Measurements from ENCODE around the gene ZFAND5. TPM values are rescaled to one million over a fixed set of nuclear protein-coding genes. Genes with fewer than 3 reads are reported as not detected.

ZFAND5 gene
- total RNA-seq, 1 experiment from 2014 or later, result 84.1 TPM

DNA sequence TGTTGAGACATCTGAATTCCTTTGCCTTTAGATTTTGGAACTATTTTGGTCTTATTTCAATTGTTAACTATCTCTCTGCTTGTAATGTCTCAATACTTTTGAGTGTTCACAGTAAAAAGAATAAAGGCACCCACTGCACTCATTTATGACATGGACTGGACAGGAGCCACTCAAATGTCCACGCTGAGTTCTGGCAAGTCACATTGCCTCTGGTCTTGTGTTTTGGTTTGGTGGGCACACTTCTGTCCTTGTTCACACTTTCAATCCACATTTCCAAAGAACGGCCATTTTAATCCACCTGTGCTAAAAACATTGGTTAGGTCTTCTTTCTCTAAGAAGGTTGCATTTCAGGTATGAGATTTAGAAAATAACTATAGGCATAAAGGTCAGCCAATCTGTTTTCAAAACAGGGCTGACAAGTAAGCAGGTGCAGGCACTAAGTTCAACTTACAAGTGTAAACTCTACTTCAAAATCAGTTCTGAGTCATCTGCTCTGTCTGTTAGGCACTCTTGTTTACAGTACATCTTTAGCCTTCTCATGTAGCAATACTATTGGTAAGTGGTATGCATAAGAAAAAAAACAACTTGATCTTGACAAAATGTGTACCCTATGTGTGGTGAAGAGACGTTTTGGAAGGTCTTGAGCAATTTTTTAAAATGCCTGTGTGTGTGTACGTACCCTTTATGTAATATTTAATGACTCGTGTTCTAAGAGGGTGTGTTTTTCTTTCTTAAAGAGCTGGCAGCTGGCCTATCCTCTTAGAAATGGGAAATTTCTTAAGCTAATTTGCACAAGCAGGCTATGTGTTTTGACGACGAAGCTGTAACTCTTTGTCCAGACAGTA lies 31.5 kb upstream of the ZFAND5 start:
- Histone ChIP-seq H3K4me3 (ENCODE audit: low read length) (no peak overlapping the region), H2AFZ (ENCODE audit: low read length) (no peak overlapping the region), H4K20me1 (ENCODE audit: low read length) (no peaks in the 10 kb centered on the region), H3K79me2 (ENCODE audit: low read length) (no peaks in the 10 kb centered on the region), H3K4me1 (ENCODE audit: insufficient read depth, low read length) (peaks cover 10% of the 10 kb centered on the region), H3F3A (ENCODE audit: low read length, unreplicated experiment) (no peaks in the 10 kb centered on the region), H3K36me3 (ENCODE audit: low read depth, low read length) (no peaks in the 10 kb centered on the region), H3K9me3 (ENCODE audit: low read length) (no peaks in the 10 kb centered on the region), H3K27me3 (ENCODE audit: low read length) (no peaks in the 10 kb centered on the region), H3K4me2 (ENCODE audit: low read length) (peak overlapping the region; percentile 59; the same call in 1 of the 2 replicates), H3K27ac (ENCODE audit: low read length) (no peak overlapping the region), H3K9ac (ENCODE audit: low read length) (no peak overlapping the region), H3K9me2 (replicated peaks; ENCODE audit: low read length) (no peaks in the 10 kb centered on the region)
- intact Hi-C loops (cut with micrococcal nuclease), result no loop called here
- POLR2A ChIA-PET (ENCODE audit: unreplicated experiment), result no interaction called here
- CTCF ChIA-PET, result interaction anchor here (0.6 kb wide), 1 partner anchor 31 kb away, joined by 8 read pairs; the partner anchor contains the start of gene ZFAND5
- DNase-seq (peak; percentile 59), ATAC-seq (peak; percentile 95)
- TF ChIP-seq EZH2phosphoT487 (IDR thresholded peaks at IDR 0.05; ENCODE audit: borderline replicate concordance, low read length), result no peak
- TF ChIP-seq, protein P1, sequence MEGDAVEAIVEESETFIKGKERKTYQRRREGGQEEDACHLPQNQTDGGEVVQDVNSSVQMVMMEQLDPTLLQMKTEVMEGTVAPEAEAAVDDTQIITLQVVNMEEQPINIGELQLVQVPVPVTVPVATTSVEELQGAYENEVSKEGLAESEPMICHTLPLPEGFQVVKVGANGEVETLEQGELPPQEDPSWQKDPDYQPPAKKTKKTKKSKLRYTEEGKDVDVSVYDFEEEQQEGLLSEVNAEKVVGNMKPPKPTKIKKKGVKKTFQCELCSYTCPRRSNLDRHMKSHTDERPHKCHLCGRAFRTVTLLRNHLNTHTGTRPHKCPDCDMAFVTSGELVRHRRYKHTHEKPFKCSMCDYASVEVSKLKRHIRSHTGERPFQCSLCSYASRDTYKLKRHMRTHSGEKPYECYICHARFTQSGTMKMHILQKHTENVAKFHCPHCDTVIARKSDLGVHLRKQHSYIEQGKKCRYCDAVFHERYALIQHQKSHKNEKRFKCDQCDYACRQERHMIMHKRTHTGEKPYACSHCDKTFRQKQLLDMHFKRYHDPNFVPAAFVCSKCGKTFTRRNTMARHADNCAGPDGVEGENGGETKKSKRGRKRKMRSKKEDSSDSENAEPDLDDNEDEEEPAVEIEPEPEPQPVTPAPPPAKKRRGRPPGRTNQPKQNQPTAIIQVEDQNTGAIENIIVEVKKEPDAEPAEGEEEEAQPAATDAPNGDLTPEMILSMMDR (conservative IDR thresholded peaks at IDR 0.05; ENCODE audit: low read depth, low read length), result no peak
- no peak for TF ChIP-seq EZH2 (IDR thresholded peaks at IDR 0.05; ENCODE audit: low read length, unreplicated experiment)
- BruUV-seq (replicated peaks), result no TSS peak

DNA sequence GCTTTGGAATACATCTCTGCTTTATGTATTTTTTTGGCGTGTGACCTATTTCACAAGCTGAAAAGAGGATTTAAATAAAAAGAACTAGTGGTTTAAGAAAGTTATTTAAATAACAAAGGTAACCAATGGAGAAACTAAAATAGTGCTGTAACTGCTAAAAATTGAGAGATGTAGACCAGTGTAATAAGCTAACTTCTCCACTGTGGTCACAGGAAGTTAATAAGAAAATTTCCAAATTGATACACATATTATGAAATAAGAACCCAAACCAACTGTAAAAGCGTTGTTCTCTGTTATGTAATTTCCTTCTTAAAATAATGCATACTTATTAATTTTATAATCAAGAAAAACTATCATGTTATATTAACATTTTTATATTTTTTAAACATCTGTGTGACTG lies 29.1 kb upstream of the ZFAND5 start:
- H3F3A ChIP-seq (ENCODE audit: low read length, unreplicated experiment), result no peaks in the 10 kb centered on the region
- no peak overlapping the region for H3K4me2 ChIP-seq (ENCODE audit: low read length)
- H3K9me3 ChIP-seq (ENCODE audit: low read length), result no peaks in the 10 kb centered on the region
- H4K20me1 ChIP-seq (ENCODE audit: low read length), result no peaks in the 10 kb centered on the region
- no peak overlapping the region for H3K4me3 ChIP-seq (ENCODE audit: low read length)
- no peak overlapping the region for H3K9ac ChIP-seq (ENCODE audit: low read length)
- intact Hi-C loops (cut with micrococcal nuclease), result no loop called here
- no peaks in the 10 kb centered on the region for H3K36me3 ChIP-seq (ENCODE audit: low read depth, low read length)
- no TSS peak for BruUV-seq (replicated peaks)
- no peak overlapping the region for H2AFZ ChIP-seq (ENCODE audit: low read length)
- no peaks in the 10 kb centered on the region for H3K79me2 ChIP-seq (ENCODE audit: low read length)
- no peaks in the 10 kb centered on the region for H3K27me3 ChIP-seq (ENCODE audit: low read length)
- POLR2A ChIA-PET (ENCODE audit: unreplicated experiment), result no interaction called here
- no peak for TF ChIP-seq EZH2 (IDR thresholded peaks at IDR 0.05; ENCODE audit: low read length, unreplicated experiment)
- TF ChIP-seq, protein P1 (conservative IDR thresholded peaks at IDR 0.05; ENCODE audit: low read depth, low read length), result no peak
- TF ChIP-seq EZH2phosphoT487 (IDR thresholded peaks at IDR 0.05; ENCODE audit: borderline replicate concordance, low read length), result no peak
- CTCF ChIA-PET, result no interaction called here
- no peak overlapping the region for H3K27ac ChIP-seq (ENCODE audit: low read length)
- H3K9me2 ChIP-seq (replicated peaks; ENCODE audit: low read length), result no peaks in the 10 kb centered on the region
- no peak for ATAC-seq
- DNase-seq, result no peak
- peaks cover 10% of the 10 kb centered on the region for H3K4me1 ChIP-seq (ENCODE audit: insufficient read depth, low read length)

DNA sequence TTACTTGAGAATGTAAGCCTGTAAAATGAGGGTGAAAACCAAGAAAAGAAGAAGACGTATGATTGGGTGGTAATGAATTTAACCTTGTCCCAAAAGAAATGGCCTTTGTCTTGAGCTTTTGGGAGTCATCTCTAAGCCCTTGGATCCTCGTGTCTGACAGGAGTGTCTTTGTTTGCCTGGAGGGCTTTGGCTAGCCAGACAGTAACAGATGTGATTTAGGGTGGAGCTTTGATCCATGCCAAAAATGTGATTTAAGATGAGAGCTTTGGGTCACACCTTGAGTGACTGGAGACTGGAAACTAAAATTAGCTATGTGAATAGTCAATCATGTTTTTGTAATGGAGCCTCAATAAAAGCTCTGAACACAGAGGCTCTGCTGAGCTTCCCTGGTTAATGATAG lies 25.9 kb upstream of the ZFAND5 start:
- Histone ChIP-seq H3K27me3 (ENCODE audit: low read length) (no peaks in the 10 kb centered on the region), H3K9me3 (ENCODE audit: low read length) (no peaks in the 10 kb centered on the region), H3K4me2 (ENCODE audit: low read length) (no peak overlapping the region), H3K79me2 (ENCODE audit: low read length) (no peaks in the 10 kb centered on the region), H3K36me3 (ENCODE audit: low read depth, low read length) (no peaks in the 10 kb centered on the region), H3F3A (ENCODE audit: low read length, unreplicated experiment) (no peaks in the 10 kb centered on the region), H2AFZ (ENCODE audit: low read length) (no peak overlapping the region), H3K9me2 (replicated peaks; ENCODE audit: low read length) (no peaks in the 10 kb centered on the region), H3K27ac (ENCODE audit: low read length) (no peak overlapping the region), H3K9ac (ENCODE audit: low read length) (no peak overlapping the region), H3K4me3 (ENCODE audit: low read length) (no peak overlapping the region), H4K20me1 (ENCODE audit: low read length) (no peaks in the 10 kb centered on the region), H3K4me1 (ENCODE audit: insufficient read depth, low read length) (no peaks in the 10 kb centered on the region)
- TF ChIP-seq EZH2phosphoT487 (IDR thresholded peaks at IDR 0.05; ENCODE audit: borderline replicate concordance, low read length), result no peak
- TF ChIP-seq EZH2 (IDR thresholded peaks at IDR 0.05; ENCODE audit: low read length, unreplicated experiment), result no peak
- TF ChIP-seq, protein P1 (conservative IDR thresholded peaks at IDR 0.05; ENCODE audit: low read depth, low read length), result no peak
- ATAC-seq (no peak), DNase-seq (no peak)
- POLR2A ChIA-PET (ENCODE audit: unreplicated experiment), result no interaction called here
- intact Hi-C loops (cut with micrococcal nuclease), result no loop called here
- CTCF ChIA-PET, result no interaction called here
- BruUV-seq (replicated peaks), result no TSS peak

All from PC-3 (cell line).